Neural progenitor cell (in vitro differentiated cells): ENCODE data around the gene KIAA0930. TPM values are rescaled to one million over a fixed set of nuclear protein-coding genes. Genes with fewer than 3 reads are reported as not detected.

Experiments used
- DNase-seq: peaks from one replicate; pipeline ENCODE4 v3.0.0-alpha.2; 2016; ENCODE audit warnings: low spot score
- H2AFZ ChIP-seq: fragments of 200-600 bp; sonication (generic); replicated peaks from 2 replicates; pipeline ENCODE4 v1.6.1; 2016; ENCODE audit warnings: antibody characterized with exemption
- H3F3A ChIP-seq: fragments of 200-600 bp; sonication (generic); 2 replicates; pipeline ENCODE4 v1.6.1; 2016; ENCODE audit warnings: antibody characterized with exemption, low read depth
- H3K27ac ChIP-seq: fragments of 200-600 bp; sonication (generic); 2 replicates; pipeline ENCODE4 v1.5.1; 2016; ENCODE audit warnings: mild to moderate bottlenecking
- H3K27me3 ChIP-seq: fragments of 200-600 bp; sonication (generic); 2 replicates; pipeline ENCODE4 v1.6.1; 2016; ENCODE audit warnings: mild to moderate bottlenecking, moderate library complexity
- H3K36me3 ChIP-seq: fragments of 200-600 bp; sonication (generic); 2 replicates; pipeline ENCODE4 v1.5.1; 2016
- H3K4me1 ChIP-seq: fragments of 200-600 bp; sonication (generic); 2 replicates; pipeline ENCODE4 v1.6.1; 2016; ENCODE audit warnings: mixed run types
- H3K4me2 ChIP-seq: fragments of 200-600 bp; sonication (generic); 2 replicates; pipeline ENCODE4 v1.6.1; 2016
- H3K4me3 ChIP-seq: fragments of 200-600 bp; sonication (generic); 2 replicates; pipeline ENCODE4 v1.5.1; 2016
- H3K79me2 ChIP-seq: fragments of 200-600 bp; sonication (generic); 2 replicates; pipeline ENCODE4 v1.6.1; 2016; ENCODE audit warnings: low read depth
- H3K9ac ChIP-seq: fragments of 200-600 bp; sonication (generic); 2 replicates; pipeline ENCODE4 v1.6.1; 2016
- H3K9me3 ChIP-seq: fragments of 200-600 bp; sonication (generic); 2 replicates; pipeline ENCODE4 v1.5.1; 2016; ENCODE audit warnings: low read depth
- H4K20me1 ChIP-seq: fragments of 200-600 bp; sonication (generic); 2 replicates; pipeline ENCODE4 v1.6.1; 2016; ENCODE audit warnings: low read depth
- H3K27ac Mint-ChIP-seq: 3 replicates; pipeline ENCODE4 v1.8.0; 2021; ENCODE audit warnings: mixed read lengths
- H3K27me3 Mint-ChIP-seq: 2 replicates; pipeline ENCODE4 v1.8.0; 2022; ENCODE audit warnings: low read depth, mild to moderate bottlenecking, inconsistent platforms, moderate library complexity, mixed read lengths; ENCODE audit not compliant: insufficient read depth
- H3K36me3 Mint-ChIP-seq: 3 replicates; pipeline ENCODE4 v1.8.0; 2021; ENCODE audit warnings: mixed read lengths
- H3K4me1 Mint-ChIP-seq: 3 replicates; pipeline ENCODE4 v1.8.0; 2021; ENCODE audit warnings: mixed read lengths
- H3K4me3 Mint-ChIP-seq: 3 replicates; pipeline ENCODE4 v1.8.0; 2021; ENCODE audit warnings: mild to moderate bottlenecking, moderate library complexity, mixed read lengths
- H3K9me3 Mint-ChIP-seq: 3 replicates; pipeline ENCODE4 v1.8.0; 2020; ENCODE audit warnings: mixed read lengths
- EZH2 ChIP-seq: fragments of 200-600 bp; sonication (generic); IDR thresholded peaks from 2 replicates; pipeline ENCODE4 v1.6.1; 2017; ENCODE audit warnings: antibody characterized with exemption, mild to moderate bottlenecking, moderate library complexity
- EZH2phosphoT487 ChIP-seq: fragments of 200-600 bp; sonication (generic); IDR thresholded peaks from 2 replicates; pipeline ENCODE4 v1.6.1; 2017; ENCODE audit warnings: antibody characterized with exemption
- total RNA-seq: library from RNA; depleted of rRNA; stranded (reverse); fragments of >200 nt; gene quantifications from 2 replicates; pipeline ENCODE4 v1.2.3, GENCODE V29; 2015; ENCODE audit warnings: low replicate concordance
- TF ChIP-seq, protein P1 (sequence below): fragments of 200-600 bp; sonication (generic); IDR thresholded peaks from 2 replicates; pipeline ENCODE4 v1.5.1; 2017; ENCODE audit warnings: antibody characterized with exemption, mild to moderate bottlenecking

Gene KIAA0930
- total RNA-seq, 1 donor from 2014 or later = 15.0 TPM

DNA sequence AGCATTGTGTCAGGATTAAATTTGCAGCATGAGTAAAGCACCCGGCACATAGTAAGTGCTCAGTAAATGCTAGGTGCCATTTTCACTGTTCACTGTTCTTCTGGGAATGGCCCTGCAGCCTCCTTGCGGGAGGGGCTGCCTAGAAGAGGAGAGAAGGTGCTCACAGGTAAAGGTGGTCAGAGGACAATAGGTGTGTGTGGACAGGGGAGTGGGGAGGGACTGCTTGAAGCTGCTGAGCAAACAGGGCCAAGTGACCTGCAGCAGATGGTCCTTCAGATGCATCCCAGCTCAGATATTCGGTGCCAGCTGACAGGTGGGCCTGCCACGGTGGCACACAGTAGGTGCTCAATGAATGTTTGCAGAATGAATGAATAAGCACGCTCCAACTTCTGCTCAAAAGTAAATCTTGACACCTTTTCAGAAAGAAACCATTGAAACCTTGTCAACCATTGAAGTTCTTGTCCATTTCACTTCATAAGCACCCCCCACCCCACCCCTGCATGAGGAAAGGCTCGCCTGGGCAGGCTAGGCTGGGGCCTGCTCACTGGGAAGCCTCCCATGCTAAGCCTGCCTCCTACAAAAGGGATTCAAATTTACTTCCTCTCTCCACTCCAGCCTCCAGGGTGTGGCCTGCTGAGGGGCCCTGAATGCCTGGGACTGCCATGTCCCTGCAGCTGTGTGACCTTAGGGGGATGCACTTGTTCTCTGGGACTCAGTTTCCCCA is 1.6 kb downstream of the KIAA0930 start:
- H3K27me3 ChIP-seq = peaks cover 24% of the 10 kb centered on the region

DNA sequence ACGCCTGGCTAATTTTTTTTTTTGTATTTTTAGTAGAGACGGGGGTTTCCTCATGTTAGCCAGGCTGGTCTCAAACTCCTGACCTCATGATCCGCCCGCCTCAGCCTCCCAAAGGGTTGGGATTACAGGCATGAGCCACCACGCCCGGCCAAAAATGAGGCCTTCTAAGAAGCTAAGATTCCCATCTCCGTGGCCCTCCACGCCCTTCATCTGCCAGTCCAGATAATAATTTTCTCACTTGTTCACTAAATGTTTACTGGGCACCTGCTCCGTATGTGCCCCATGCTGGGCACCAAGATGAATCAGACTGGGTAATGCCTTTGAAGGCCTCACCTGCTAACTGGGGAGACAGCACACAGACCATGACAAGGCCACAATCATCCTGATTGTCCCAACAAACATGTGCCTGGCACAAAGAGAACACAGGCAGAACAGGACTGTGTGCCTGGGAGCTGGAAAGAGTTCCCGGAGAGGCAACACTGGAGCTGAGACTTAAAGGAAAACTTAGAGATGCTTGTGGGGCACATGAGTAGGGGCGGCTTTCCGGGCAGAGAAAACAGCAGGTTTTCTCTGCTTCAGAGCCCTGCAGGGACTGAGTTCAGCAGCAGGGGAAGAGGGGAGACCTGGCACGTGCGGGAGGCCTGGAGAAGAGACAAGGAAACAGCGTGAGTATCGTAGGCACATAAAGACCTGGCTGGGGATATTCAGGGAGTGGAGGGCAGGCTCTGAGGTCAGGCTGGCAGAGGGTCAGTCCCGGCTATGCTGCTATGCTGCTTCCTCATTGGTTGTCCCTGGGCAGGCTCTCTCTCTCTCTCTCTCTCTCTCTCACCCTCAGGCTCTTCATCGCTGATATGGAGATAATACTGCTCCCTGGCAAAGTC is 2.4 kb downstream of the KIAA0930 start:
- Histone ChIP-seq H3K27ac (no peak overlapping the region), H3K9ac (no peak overlapping the region), H3K4me3 (no peak overlapping the region), H3K27me3 (peaks cover 24% of the 10 kb centered on the region), H3K36me3 (no peaks in the 10 kb centered on the region), H3F3A (peaks cover 17% of the 10 kb centered on the region), H4K20me1 (peaks cover 59% of the 10 kb centered on the region), H3K4me2 (no peak overlapping the region), H2AFZ (no peak overlapping the region), H3K9me3 (no peaks in the 10 kb centered on the region), H3K79me2 (no peaks in the 10 kb centered on the region), H3K4me1 (peaks cover 22% of the 10 kb centered on the region)
- no peak for TF ChIP-seq EZH2phosphoT487
- TF ChIP-seq, protein P1, sequence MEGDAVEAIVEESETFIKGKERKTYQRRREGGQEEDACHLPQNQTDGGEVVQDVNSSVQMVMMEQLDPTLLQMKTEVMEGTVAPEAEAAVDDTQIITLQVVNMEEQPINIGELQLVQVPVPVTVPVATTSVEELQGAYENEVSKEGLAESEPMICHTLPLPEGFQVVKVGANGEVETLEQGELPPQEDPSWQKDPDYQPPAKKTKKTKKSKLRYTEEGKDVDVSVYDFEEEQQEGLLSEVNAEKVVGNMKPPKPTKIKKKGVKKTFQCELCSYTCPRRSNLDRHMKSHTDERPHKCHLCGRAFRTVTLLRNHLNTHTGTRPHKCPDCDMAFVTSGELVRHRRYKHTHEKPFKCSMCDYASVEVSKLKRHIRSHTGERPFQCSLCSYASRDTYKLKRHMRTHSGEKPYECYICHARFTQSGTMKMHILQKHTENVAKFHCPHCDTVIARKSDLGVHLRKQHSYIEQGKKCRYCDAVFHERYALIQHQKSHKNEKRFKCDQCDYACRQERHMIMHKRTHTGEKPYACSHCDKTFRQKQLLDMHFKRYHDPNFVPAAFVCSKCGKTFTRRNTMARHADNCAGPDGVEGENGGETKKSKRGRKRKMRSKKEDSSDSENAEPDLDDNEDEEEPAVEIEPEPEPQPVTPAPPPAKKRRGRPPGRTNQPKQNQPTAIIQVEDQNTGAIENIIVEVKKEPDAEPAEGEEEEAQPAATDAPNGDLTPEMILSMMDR = no peak
- TF ChIP-seq EZH2 = no peak
- no peak for DNase-seq
- peak overlapping the region; percentile 95 for H3K4me3 Mint-ChIP-seq
- no peak overlapping the region for H3K27ac Mint-ChIP-seq
- no peaks in the 10 kb centered on the region for H3K9me3 Mint-ChIP-seq
- H3K27me3 Mint-ChIP-seq = peaks cover 27% of the 10 kb centered on the region
- peaks cover 31% of the 10 kb centered on the region for H3K4me1 Mint-ChIP-seq
- no peaks in the 10 kb centered on the region for H3K36me3 Mint-ChIP-seq

More for the DNA sequence above, 1.6 kb downstream of the KIAA0930 start:
- no peaks in the 10 kb centered on the region for H3K36me3 Mint-ChIP-seq
- TF ChIP-seq EZH2 (no peak), EZH2phosphoT487 (no peak)
- TF ChIP-seq, protein P1 = no peak
- no peaks in the 10 kb centered on the region for H3K79me2 ChIP-seq
- no peak overlapping the region for H3K27ac ChIP-seq
- peaks cover 31% of the 10 kb centered on the region for H3K4me1 Mint-ChIP-seq
- no peak overlapping the region for H2AFZ ChIP-seq
- H3K4me2 ChIP-seq = peak overlapping the region; percentile 76
- peak overlapping the region; percentile 42 for H3K27ac Mint-ChIP-seq
- H3K9me3 Mint-ChIP-seq = no peaks in the 10 kb centered on the region
- H3K4me3 Mint-ChIP-seq = peak overlapping the region; percentile 95
- no peaks in the 10 kb centered on the region for H3K9me3 ChIP-seq
- H3K27me3 Mint-ChIP-seq = peaks cover 27% of the 10 kb centered on the region
- no peak overlapping the region for H3K4me3 ChIP-seq
- no peak for DNase-seq
- peaks cover 59% of the 10 kb centered on the region for H4K20me1 ChIP-seq
- H3K4me1 ChIP-seq = peaks cover 22% of the 10 kb centered on the region
- no peak overlapping the region for H3K9ac ChIP-seq
- peaks cover 17% of the 10 kb centered on the region for H3F3A ChIP-seq
- H3K36me3 ChIP-seq = no peaks in the 10 kb centered on the region

DNA sequence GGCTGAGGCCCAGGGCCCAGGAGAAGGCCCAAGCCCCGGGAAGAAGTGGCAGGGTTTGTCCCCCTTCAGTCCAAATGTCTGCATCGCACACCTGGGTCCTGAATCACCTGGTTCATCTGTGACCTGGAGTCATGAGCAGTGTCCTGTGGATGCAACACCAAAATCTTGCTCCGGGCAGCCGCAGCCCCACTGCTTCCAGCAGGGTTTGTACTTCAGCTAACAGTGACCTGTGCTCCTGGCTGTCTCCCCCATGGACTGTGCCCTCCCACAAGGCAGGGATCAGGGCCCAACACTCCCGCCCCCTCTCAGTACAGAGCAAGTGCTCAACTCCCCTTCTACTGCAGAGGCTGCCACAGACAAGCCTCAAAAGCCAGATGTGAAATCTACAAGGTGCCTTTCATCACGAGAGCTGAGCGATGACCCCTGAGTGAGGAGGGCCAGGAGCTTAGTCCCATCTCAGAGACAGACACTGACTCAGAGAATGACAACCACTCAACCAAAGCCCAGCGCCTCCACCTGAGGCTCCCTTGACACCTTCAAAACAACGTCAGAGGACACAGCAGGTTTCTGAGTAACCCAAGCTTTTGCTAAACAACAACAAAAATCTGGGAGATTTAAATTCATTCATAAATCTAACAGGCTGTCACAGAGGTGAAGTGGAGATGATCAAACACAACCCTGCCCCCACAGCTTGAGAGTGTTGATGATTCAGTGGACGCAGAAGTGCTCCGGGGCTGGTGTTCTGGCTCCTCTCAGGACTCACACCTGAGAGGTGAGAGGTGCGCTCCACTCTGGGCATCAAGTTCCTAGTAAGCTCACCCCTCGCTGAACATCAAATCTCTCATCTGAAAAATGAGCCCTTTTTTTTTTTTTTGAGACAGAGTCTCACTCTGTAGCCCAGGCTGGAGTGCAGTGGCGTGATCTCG is 3.4 kb downstream of the KIAA0930 start:
- H3K79me2 ChIP-seq = no peaks in the 10 kb centered on the region
- TF ChIP-seq EZH2phosphoT487 (no peak), EZH2 (no peak)
- TF ChIP-seq, protein P1 = no peak
- no peak overlapping the region for H3K4me2 ChIP-seq
- no peak overlapping the region for H2AFZ ChIP-seq
- no peaks in the 10 kb centered on the region for H3K36me3 ChIP-seq
- no peaks in the 10 kb centered on the region for H3K36me3 Mint-ChIP-seq
- H3F3A ChIP-seq = peaks cover 17% of the 10 kb centered on the region
- peak overlapping the region; percentile 42 for H3K27ac Mint-ChIP-seq
- no peak overlapping the region for H3K4me3 ChIP-seq
- no peak for DNase-seq
- H3K4me1 Mint-ChIP-seq = peaks cover 31% of the 10 kb centered on the region
- H3K4me3 Mint-ChIP-seq = no peak overlapping the region
- peaks cover 59% of the 10 kb centered on the region for H4K20me1 ChIP-seq
- H3K27me3 ChIP-seq = peaks cover 22% of the 10 kb centered on the region
- no peaks in the 10 kb centered on the region for H3K9me3 ChIP-seq
- H3K4me1 ChIP-seq = peaks cover 22% of the 10 kb centered on the region
- no peak overlapping the region for H3K27ac ChIP-seq
- H3K9ac ChIP-seq = no peak overlapping the region
- peaks cover 26% of the 10 kb centered on the region for H3K27me3 Mint-ChIP-seq
- H3K9me3 Mint-ChIP-seq = no peaks in the 10 kb centered on the region
